Measurements from ENCODE around the gene CENPF. TPM values are rescaled to one million over a fixed set of nuclear protein-coding genes. Genes with fewer than 3 reads are reported as not detected.

The CENPF gene
- total RNA-seq, 1 experiment from 2014 or later, result 44.0 TPM

- H3K27ac ChIP-seq (ENCODE audit: low read length), result no peak overlapping the region
- no peak overlapping the region for H3K9ac ChIP-seq (ENCODE audit: low read length)
- H4K20me1 ChIP-seq (ENCODE audit: insufficient read depth, low read depth, low read length), result no peaks in the 10 kb centered on the region
- no peak overlapping the region for H2AFZ ChIP-seq (ENCODE audit: low read length)
- H3K9me3 ChIP-seq (ENCODE audit: low read length), result no peaks in the 10 kb centered on the region
- no peaks in the 10 kb centered on the region for H3K4me1 ChIP-seq (ENCODE audit: low read length)
- peaks cover 94% of the 10 kb centered on the region for H3K36me3 ChIP-seq (ENCODE audit: insufficient read depth, low read length)
- no peak for DNase-seq
- peaks cover 39% of the 10 kb centered on the region for H3K79me2 ChIP-seq (ENCODE audit: low read length)
- no peaks in the 10 kb centered on the region for H3K27me3 ChIP-seq (ENCODE audit: low read length)
- H3K9me2 ChIP-seq (replicated peaks; ENCODE audit: insufficient read depth, low read length), result no peaks in the 10 kb centered on the region
- H3K4me2 ChIP-seq (ENCODE audit: low read depth, low read length, poor library complexity, severe bottlenecking), result no peak overlapping the region
- H3K4me3 ChIP-seq (ENCODE audit: low read length), result no peak overlapping the region
Observed at GRCh38 chr1:214637125-214637524, 34.1 kb downstream of the CENPF start.

GRCh38 chr1:214637722-214638458 lies 34.9 kb downstream of the CENPF start:
- Histone ChIP-seq H3K9ac (ENCODE audit: low read length) (no peak overlapping the region), H2AFZ (ENCODE audit: low read length) (no peak overlapping the region), H3K4me2 (ENCODE audit: low read depth, low read length, poor library complexity, severe bottlenecking) (no peak overlapping the region), H3K4me1 (ENCODE audit: low read length) (no peaks in the 10 kb centered on the region), H3K4me3 (ENCODE audit: low read length) (no peak overlapping the region), H3K9me3 (ENCODE audit: low read length) (no peaks in the 10 kb centered on the region), H3K36me3 (ENCODE audit: insufficient read depth, low read length) (peaks cover 91% of the 10 kb centered on the region), H3K79me2 (ENCODE audit: low read length) (peaks cover 44% of the 10 kb centered on the region), H3K27me3 (ENCODE audit: low read length) (no peaks in the 10 kb centered on the region), H3K9me2 (replicated peaks; ENCODE audit: insufficient read depth, low read length) (no peaks in the 10 kb centered on the region), H3K27ac (ENCODE audit: low read length) (no peak overlapping the region), H4K20me1 (ENCODE audit: insufficient read depth, low read depth, low read length) (no peaks in the 10 kb centered on the region)
- DNase-seq, result peak; percentile 71

- Histone ChIP-seq H3K36me3 (ENCODE audit: insufficient read depth, low read length) (peaks cover 91% of the 10 kb centered on the region), H3K4me3 (ENCODE audit: low read length) (no peak overlapping the region), H3K27me3 (ENCODE audit: low read length) (no peaks in the 10 kb centered on the region), H3K9me3 (ENCODE audit: low read length) (no peaks in the 10 kb centered on the region), H3K9ac (ENCODE audit: low read length) (no peak overlapping the region), H4K20me1 (ENCODE audit: insufficient read depth, low read depth, low read length) (no peaks in the 10 kb centered on the region), H3K4me2 (ENCODE audit: low read depth, low read length, poor library complexity, severe bottlenecking) (no peak overlapping the region), H2AFZ (ENCODE audit: low read length) (no peak overlapping the region), H3K4me1 (ENCODE audit: low read length) (no peaks in the 10 kb centered on the region), H3K27ac (ENCODE audit: low read length) (no peak overlapping the region), H3K79me2 (ENCODE audit: low read length) (peaks cover 47% of the 10 kb centered on the region), H3K9me2 (replicated peaks; ENCODE audit: insufficient read depth, low read length) (no peaks in the 10 kb centered on the region)
- DNase-seq, result no peak
Observed at GRCh38 chr1:214638459-214638807, 35.4 kb downstream of the CENPF start.

- no peak overlapping the region for H2AFZ ChIP-seq (ENCODE audit: low read length)
- H3K9me2 ChIP-seq (replicated peaks; ENCODE audit: insufficient read depth, low read length), result no peaks in the 10 kb centered on the region
- H3K4me1 ChIP-seq (ENCODE audit: low read length), result no peaks in the 10 kb centered on the region
- peaks cover 42% of the 10 kb centered on the region for H3K79me2 ChIP-seq (ENCODE audit: low read length)
- H3K9ac ChIP-seq (ENCODE audit: low read length), result no peak overlapping the region
- peaks cover 91% of the 10 kb centered on the region for H3K36me3 ChIP-seq (ENCODE audit: insufficient read depth, low read length)
- no peaks in the 10 kb centered on the region for H4K20me1 ChIP-seq (ENCODE audit: insufficient read depth, low read depth, low read length)
- no peak for DNase-seq
- no peak overlapping the region for H3K27ac ChIP-seq (ENCODE audit: low read length)
- no peak overlapping the region for H3K4me3 ChIP-seq (ENCODE audit: low read length)
- no peaks in the 10 kb centered on the region for H3K9me3 ChIP-seq (ENCODE audit: low read length)
- H3K4me2 ChIP-seq (ENCODE audit: low read depth, low read length, poor library complexity, severe bottlenecking), result no peak overlapping the region
- no peaks in the 10 kb centered on the region for H3K27me3 ChIP-seq (ENCODE audit: low read length)
Observed at GRCh38 chr1:214638997-214639396, 36.0 kb downstream of the CENPF start.

GRCh38 chr1:214640431-214641213 lies 37.6 kb downstream of the CENPF start:
- Histone ChIP-seq H3K27me3 (ENCODE audit: low read length) (no peaks in the 10 kb centered on the region), H3K9me3 (ENCODE audit: low read length) (no peaks in the 10 kb centered on the region), H3K4me3 (ENCODE audit: low read length) (no peak overlapping the region), H3K9ac (ENCODE audit: low read length) (no peak overlapping the region), H3K36me3 (ENCODE audit: insufficient read depth, low read length) (peaks cover 92% of the 10 kb centered on the region), H3K4me2 (ENCODE audit: low read depth, low read length, poor library complexity, severe bottlenecking) (no peak overlapping the region), H3K9me2 (replicated peaks; ENCODE audit: insufficient read depth, low read length) (no peaks in the 10 kb centered on the region), H3K79me2 (ENCODE audit: low read length) (peaks cover 31% of the 10 kb centered on the region; the same call in 1 of the 2 replicates), H3K4me1 (ENCODE audit: low read length) (no peaks in the 10 kb centered on the region), H4K20me1 (ENCODE audit: insufficient read depth, low read depth, low read length) (no peaks in the 10 kb centered on the region), H3K27ac (ENCODE audit: low read length) (no peak overlapping the region), H2AFZ (ENCODE audit: low read length) (no peak overlapping the region)
- no peak for DNase-seq

GRCh38 chr1:214641214-214641895 lies 38.4 kb downstream of the CENPF start:
- Histone ChIP-seq H4K20me1 (ENCODE audit: insufficient read depth, low read depth, low read length) (no peaks in the 10 kb centered on the region), H3K9ac (ENCODE audit: low read length) (no peak overlapping the region), H3K4me3 (ENCODE audit: low read length) (no peak overlapping the region), H3K27ac (ENCODE audit: low read length) (no peak overlapping the region), H3K79me2 (ENCODE audit: low read length) (peaks cover 31% of the 10 kb centered on the region; the same call in 1 of the 2 replicates), H3K9me2 (replicated peaks; ENCODE audit: insufficient read depth, low read length) (no peaks in the 10 kb centered on the region), H3K4me1 (ENCODE audit: low read length) (no peaks in the 10 kb centered on the region), H3K27me3 (ENCODE audit: low read length) (no peaks in the 10 kb centered on the region), H3K9me3 (ENCODE audit: low read length) (no peaks in the 10 kb centered on the region), H3K4me2 (ENCODE audit: low read depth, low read length, poor library complexity, severe bottlenecking) (no peak overlapping the region), H2AFZ (ENCODE audit: low read length) (no peak overlapping the region), H3K36me3 (ENCODE audit: insufficient read depth, low read length) (peaks cover 90% of the 10 kb centered on the region)
- no peak for DNase-seq

GRCh38 chr1:214643030-214643429 lies 40.0 kb downstream of the CENPF start:
- no peak overlapping the region for H3K4me3 ChIP-seq (ENCODE audit: low read length)

GRCh38 chr1:214645712-214646111 lies 42.7 kb downstream of the CENPF start:
- peaks cover 76% of the 10 kb centered on the region for H3K36me3 ChIP-seq (ENCODE audit: insufficient read depth, low read length)
- no peak overlapping the region for H2AFZ ChIP-seq (ENCODE audit: low read length)
- no peaks in the 10 kb centered on the region for H3K9me2 ChIP-seq (replicated peaks; ENCODE audit: insufficient read depth, low read length)
- no peak overlapping the region for H3K27ac ChIP-seq (ENCODE audit: low read length)
- H3K4me2 ChIP-seq (ENCODE audit: low read depth, low read length, poor library complexity, severe bottlenecking), result no peak overlapping the region
- DNase-seq, result no peak
- no peaks in the 10 kb centered on the region for H3K9me3 ChIP-seq (ENCODE audit: low read length)
- no peak overlapping the region for H3K9ac ChIP-seq (ENCODE audit: low read length)
- peaks cover 8% of the 10 kb centered on the region; the same call in 1 of the 2 replicates for H3K79me2 ChIP-seq (ENCODE audit: low read length)
- H3K4me1 ChIP-seq (ENCODE audit: low read length), result no peaks in the 10 kb centered on the region
- no peaks in the 10 kb centered on the region for H3K27me3 ChIP-seq (ENCODE audit: low read length)
- no peaks in the 10 kb centered on the region for H4K20me1 ChIP-seq (ENCODE audit: insufficient read depth, low read depth, low read length)
- no peak overlapping the region for H3K4me3 ChIP-seq (ENCODE audit: low read length)

More at GRCh38 chr1:214643030-214643429, 40.0 kb downstream of the CENPF start:
- no peak for DNase-seq
- Histone ChIP-seq H3K4me2 (ENCODE audit: low read depth, low read length, poor library complexity, severe bottlenecking) (no peak overlapping the region), H3K27me3 (ENCODE audit: low read length) (no peaks in the 10 kb centered on the region), H3K4me1 (ENCODE audit: low read length) (no peaks in the 10 kb centered on the region), H3K9ac (ENCODE audit: low read length) (no peak overlapping the region), H3K79me2 (ENCODE audit: low read length) (peaks cover 19% of the 10 kb centered on the region; the same call in 1 of the 2 replicates), H3K9me3 (ENCODE audit: low read length) (no peaks in the 10 kb centered on the region), H3K9me2 (replicated peaks; ENCODE audit: insufficient read depth, low read length) (no peaks in the 10 kb centered on the region), H3K36me3 (ENCODE audit: insufficient read depth, low read length) (peaks cover 84% of the 10 kb centered on the region), H3K27ac (ENCODE audit: low read length) (no peak overlapping the region), H4K20me1 (ENCODE audit: insufficient read depth, low read depth, low read length) (no peaks in the 10 kb centered on the region), H2AFZ (ENCODE audit: low read length) (no peak overlapping the region)
